MCF 10A (cell line): ENCODE measurements around the gene CARHSP1. TPM values are rescaled to one million over a fixed set of nuclear protein-coding genes. Genes with fewer than 3 reads are reported as not detected.

Experiments used
- BruUV-seq: library from RNA; stranded (reverse); fragments of 400-500 nt; replicated peaks from 2 replicates; lab custom pipeline; 2021; lab: Mats Ljungman, UMichigan
- CTCF ChIA-PET: fragments of 300-600 bp; sonication (Branson Sonifier 250); formaldehyde crosslinking; extraction: SDS; loops from one replicate; lab custom pipeline; 2021; ENCODE audit warnings: antibody characterized with exemption, inconsistent platforms; lab: Yijun Ruan, JAX
- POLR2A ChIA-PET: fragments of 300-600, 350-650 bp; sonication (Branson Sonifier 250); formaldehyde crosslinking; extraction: SDS; loops from one replicate; lab custom pipeline; 2020; ENCODE audit warnings: antibody characterized with exemption, inconsistent platforms; lab: Yijun Ruan, JAX
- DNase-seq: peaks from one replicate; pipeline ENCODE4 v3.0.0-alpha.2; 2018; ENCODE audit not compliant: unreplicated experiment
- H3K27ac Mint-ChIP-seq: one replicate; pipeline ENCODE4 v1.8.0; 2022; ENCODE audit warnings: mild to moderate bottlenecking, low read depth, mixed read lengths; ENCODE audit not compliant: unreplicated experiment
- H3K27me3 Mint-ChIP-seq: one replicate; pipeline ENCODE4 v1.8.0; 2022; ENCODE audit warnings: mixed read lengths; ENCODE audit not compliant: insufficient read depth, unreplicated experiment
- H3K36me3 Mint-ChIP-seq: one replicate; pipeline ENCODE4 v1.8.0; 2022; ENCODE audit warnings: mild to moderate bottlenecking, moderate library complexity, mixed read lengths; ENCODE audit not compliant: insufficient read depth, unreplicated experiment
- H3K4me1 Mint-ChIP-seq: one replicate; pipeline ENCODE4 v1.8.0; 2022; ENCODE audit warnings: mixed read lengths; ENCODE audit not compliant: insufficient read depth, unreplicated experiment
- H3K4me3 Mint-ChIP-seq: one replicate; pipeline ENCODE4 v1.8.0; 2022; ENCODE audit warnings: mild to moderate bottlenecking, moderate library complexity, mixed read lengths; ENCODE audit not compliant: unreplicated experiment
- H3K9me3 Mint-ChIP-seq: one replicate; pipeline ENCODE4 v1.8.0; 2022; ENCODE audit warnings: mixed read lengths; ENCODE audit not compliant: unreplicated experiment
- intact Hi-C: fragments of 100-400 bp; cut with micrococcal nuclease; formaldehyde crosslinking; loops from 2 replicates; pipeline ENCODE4 v1.14.1; 2022
- total RNA-seq: library from RNA; stranded (reverse); gene quantifications from 2 replicates; pipeline ENCODE4 v1.2.3, GENCODE V29; 2022
- TF ChIP-seq, protein P1 (sequence below): fragments of 200-600 bp; IDR thresholded peaks from one replicate; pipeline ENCODE4 v1.8.0; 2022; ENCODE audit warnings: antibody characterized with exemption, mild to moderate bottlenecking; ENCODE audit not compliant: unreplicated experiment

Gene CARHSP1
- total RNA-seq, 1 experiment from 2014 or later = 27.8 TPM

DNA sequence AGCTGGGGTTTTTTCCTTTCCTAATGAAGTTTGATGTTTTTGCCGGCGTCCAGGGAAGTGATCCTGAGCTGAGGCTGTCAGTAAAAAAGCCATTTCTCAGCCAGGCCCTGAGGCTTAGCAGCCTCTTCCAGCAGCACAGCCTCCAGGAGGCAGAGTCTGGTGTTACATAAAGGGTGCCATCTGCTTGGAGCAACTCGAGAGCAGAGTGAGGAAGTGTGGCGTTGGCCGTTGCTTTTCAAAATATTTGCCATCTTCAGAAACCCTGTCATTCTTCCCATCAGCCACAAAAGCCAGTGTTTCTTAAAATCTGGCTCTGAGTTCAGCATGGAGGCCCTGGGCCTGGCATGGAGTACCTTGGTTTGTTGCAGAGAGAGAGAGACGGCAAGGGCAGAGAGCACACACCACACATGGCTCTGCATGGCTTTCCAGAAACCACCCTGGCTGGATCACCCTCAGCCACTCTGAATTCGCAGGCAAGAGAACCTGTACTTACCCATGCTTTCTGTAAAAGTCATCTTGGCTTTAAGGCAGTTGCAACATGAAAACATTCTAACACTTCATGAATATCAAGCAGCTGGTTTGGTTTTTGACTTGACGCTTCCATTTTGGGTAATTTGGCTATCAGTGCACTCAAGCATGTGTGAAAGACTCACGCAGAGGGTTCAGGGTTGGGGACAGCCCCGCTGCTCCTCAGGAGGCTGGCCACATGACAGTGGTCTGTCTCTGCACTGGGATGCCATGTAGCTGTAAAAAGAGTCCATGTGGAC lies 50.1 kb downstream of the CARHSP1 start:
- Mint-ChIP-seq H3K27ac (no peak overlapping the region), H3K9me3 (no peaks in the 10 kb centered on the region), H3K27me3 (no peaks in the 10 kb centered on the region), H3K4me3 (no peak overlapping the region), H3K36me3 (peaks cover 95% of the 10 kb centered on the region), H3K4me1 (no peaks in the 10 kb centered on the region)
- BruUV-seq = no TSS peak
- TF ChIP-seq, protein P1, sequence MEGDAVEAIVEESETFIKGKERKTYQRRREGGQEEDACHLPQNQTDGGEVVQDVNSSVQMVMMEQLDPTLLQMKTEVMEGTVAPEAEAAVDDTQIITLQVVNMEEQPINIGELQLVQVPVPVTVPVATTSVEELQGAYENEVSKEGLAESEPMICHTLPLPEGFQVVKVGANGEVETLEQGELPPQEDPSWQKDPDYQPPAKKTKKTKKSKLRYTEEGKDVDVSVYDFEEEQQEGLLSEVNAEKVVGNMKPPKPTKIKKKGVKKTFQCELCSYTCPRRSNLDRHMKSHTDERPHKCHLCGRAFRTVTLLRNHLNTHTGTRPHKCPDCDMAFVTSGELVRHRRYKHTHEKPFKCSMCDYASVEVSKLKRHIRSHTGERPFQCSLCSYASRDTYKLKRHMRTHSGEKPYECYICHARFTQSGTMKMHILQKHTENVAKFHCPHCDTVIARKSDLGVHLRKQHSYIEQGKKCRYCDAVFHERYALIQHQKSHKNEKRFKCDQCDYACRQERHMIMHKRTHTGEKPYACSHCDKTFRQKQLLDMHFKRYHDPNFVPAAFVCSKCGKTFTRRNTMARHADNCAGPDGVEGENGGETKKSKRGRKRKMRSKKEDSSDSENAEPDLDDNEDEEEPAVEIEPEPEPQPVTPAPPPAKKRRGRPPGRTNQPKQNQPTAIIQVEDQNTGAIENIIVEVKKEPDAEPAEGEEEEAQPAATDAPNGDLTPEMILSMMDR = no peak
- ChIA-PET CTCF (interaction anchor here (0.6 to 1.6 kb wide), 3 partner anchors 9 to 14 kb away, joined by 3 to 6 read pairs (median 4); no protein-coding TSS in a partner anchor), POLR2A (interaction anchor here (1.5 kb wide), 1 partner anchor 9 kb away, joined by 3 read pairs; no protein-coding TSS in a partner anchor)
- DNase-seq = no peak
- intact Hi-C loops = no loop called here

DNA sequence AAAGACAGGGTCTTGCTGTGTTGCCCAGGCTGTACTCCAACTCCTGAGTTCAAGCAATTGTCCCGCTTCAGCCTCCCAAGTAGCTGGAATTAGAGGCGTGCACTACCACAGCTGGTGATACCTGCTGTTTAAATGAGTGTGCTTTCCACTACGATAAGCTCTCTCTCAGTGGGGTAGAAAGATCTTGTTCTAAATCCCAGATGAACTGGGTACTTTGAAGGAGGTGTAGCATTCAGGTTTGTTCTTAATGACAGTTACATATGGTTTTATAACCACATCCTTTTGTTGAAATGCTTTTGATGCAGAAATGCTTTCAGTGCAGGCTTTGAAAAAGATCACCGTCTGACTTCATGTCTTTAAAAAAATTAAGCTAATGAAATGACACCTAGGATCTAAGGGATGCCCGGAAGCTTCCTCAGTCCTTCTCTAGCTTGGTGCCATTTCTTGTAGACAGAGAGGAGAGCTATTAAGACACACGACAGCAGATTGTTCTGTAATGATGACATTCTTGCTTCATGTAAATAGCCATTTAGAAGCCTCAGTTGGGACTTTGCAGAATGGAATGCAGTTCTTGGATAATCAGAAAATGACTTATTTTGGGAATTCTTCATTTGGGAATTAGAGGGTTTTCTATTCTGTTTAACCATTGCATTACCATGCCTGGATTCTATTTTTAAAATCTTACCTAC lies 51.7 kb downstream of the CARHSP1 start:
- BruUV-seq = no TSS peak
- DNase-seq = no peak
- CTCF ChIA-PET = interaction anchor here (0.6 to 1.5 kb wide), 4 partner anchors 9 to 1708 kb away, joined by 3 to 5 read pairs (median 4); no protein-coding TSS in a partner anchor
- Mint-ChIP-seq H3K36me3 (peaks cover 95% of the 10 kb centered on the region), H3K27me3 (no peaks in the 10 kb centered on the region), H3K4me1 (no peaks in the 10 kb centered on the region), H3K27ac (no peak overlapping the region), H3K9me3 (no peaks in the 10 kb centered on the region), H3K4me3 (no peak overlapping the region)
- TF ChIP-seq, protein P1 = no peak
- intact Hi-C loops = no loop called here
- POLR2A ChIA-PET = interaction anchor here (0.7 to 1.6 kb wide), 3 partner anchors 9 to 42 kb away, joined by 3 read pairs; no protein-coding TSS in a partner anchor

DNA sequence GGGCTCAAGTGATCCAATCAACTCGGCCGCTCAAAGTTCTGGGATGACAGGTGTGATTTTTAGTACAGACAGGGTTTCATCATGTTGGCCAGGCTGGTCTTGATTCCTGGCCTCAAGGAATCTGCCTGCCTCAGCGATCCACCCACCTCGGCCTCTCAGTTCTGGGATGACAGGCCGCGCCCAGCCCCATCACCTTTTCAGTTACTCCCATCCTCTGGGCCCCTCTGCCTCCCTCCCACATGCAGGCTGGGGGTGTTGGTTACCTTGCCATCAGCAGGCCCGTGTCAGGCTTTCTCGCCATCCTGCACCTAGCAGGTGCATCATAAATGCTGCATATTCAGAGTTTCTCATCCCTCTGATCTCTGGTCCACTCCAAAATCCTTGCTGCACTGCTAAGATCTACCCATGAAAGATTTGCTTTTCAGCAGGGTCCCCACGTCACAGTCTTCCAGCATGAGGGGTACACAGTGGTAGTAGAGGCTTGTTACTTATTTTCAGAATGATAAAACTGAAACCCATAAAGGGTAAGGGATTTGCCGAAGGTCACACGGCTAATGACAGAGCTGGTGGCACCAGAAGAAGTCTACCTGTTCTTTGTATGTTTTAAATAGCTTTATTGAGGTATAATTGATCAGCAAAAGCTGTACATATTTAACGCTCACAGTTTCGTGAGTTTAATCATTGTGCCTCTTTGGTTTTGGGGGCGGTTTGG lies 54.6 kb downstream of the CARHSP1 start:
- intact Hi-C loops = no loop called here
- ChIA-PET CTCF (no interaction called here), POLR2A (no interaction called here)
- DNase-seq = no peak
- H3K36me3 Mint-ChIP-seq = peaks cover 96% of the 10 kb centered on the region
- H3K4me1 Mint-ChIP-seq = no peaks in the 10 kb centered on the region
- H3K9me3 Mint-ChIP-seq = no peaks in the 10 kb centered on the region
- TF ChIP-seq, protein P1 = no peak
- H3K27me3 Mint-ChIP-seq = no peaks in the 10 kb centered on the region
- H3K27ac Mint-ChIP-seq = no peak overlapping the region
- BruUV-seq = no TSS peak
- no peak overlapping the region for H3K4me3 Mint-ChIP-seq
